ENCODE measurements around the gene CUL5. TPM values are rescaled to one million over a fixed set of nuclear protein-coding genes. Genes with fewer than 3 reads are reported as not detected.

The CUL5 gene
- total RNA-seq, 1 experiment from 2014 or later: 34.3 TPM

- Histone ChIP-seq H3K4me2 (no peak overlapping the region), H2AFZ (no peak overlapping the region), H4K20me1 (ENCODE audit: insufficient read depth) (no peaks in the 10 kb centered on the region), H3F3A (ENCODE audit: insufficient read depth, low read depth) (no peaks in the 10 kb centered on the region), H3K36me3 (ENCODE audit: low read depth) (no peaks in the 10 kb centered on the region), H3K4me1 (replicated peaks; ENCODE audit: insufficient read depth) (no peaks in the 10 kb centered on the region), H3K4me3 (no peak overlapping the region), H3K27ac (no peak overlapping the region), H3K9me3 (ENCODE audit: insufficient read depth, low read depth) (no peaks in the 10 kb centered on the region), H3K27me3 (ENCODE audit: insufficient read depth, low read depth) (peaks cover 14% of the 10 kb centered on the region; the same call in 1 of the 2 replicates), H3K9me2 (ENCODE audit: insufficient read depth) (no peaks in the 10 kb centered on the region), H3K79me2 (ENCODE audit: low read depth) (no peaks in the 10 kb centered on the region)
- ChIA-PET POLR2A (ENCODE audit: unreplicated experiment) (no interaction called here), CTCF (no interaction called here)
- intact Hi-C loops (cut with micrococcal nuclease; ENCODE audit: unreplicated experiment): no loop called here
- no peak for DNase-seq
- BruUV-seq (replicated peaks): no TSS peak
- TF ChIP-seq EZH2 (IDR thresholded peaks at IDR 0.05; ENCODE audit: low read depth): no peak
- TF ChIP-seq CTCF (conservative IDR thresholded peaks at IDR 0.05): no peak
Observed at GRCh38 chr11:107973641-107974040, 35.1 kb upstream of the CUL5 start.

- TF ChIP-seq EZH2 (IDR thresholded peaks at IDR 0.05; ENCODE audit: low read depth) (no peak), CTCF (conservative IDR thresholded peaks at IDR 0.05) (no peak)
- no peak overlapping the region for H2AFZ ChIP-seq
- H3K79me2 ChIP-seq (ENCODE audit: low read depth): no peaks in the 10 kb centered on the region
- no peak overlapping the region for H3K27ac ChIP-seq
- BruUV-seq (replicated peaks): no TSS peak
- no peaks in the 10 kb centered on the region for H3K4me1 ChIP-seq (replicated peaks; ENCODE audit: insufficient read depth)
- H3K9me3 ChIP-seq (ENCODE audit: insufficient read depth, low read depth): no peaks in the 10 kb centered on the region
- no peak for DNase-seq
- ChIA-PET CTCF (no interaction called here), POLR2A (ENCODE audit: unreplicated experiment) (no interaction called here)
- no peak overlapping the region for H3K4me3 ChIP-seq
- intact Hi-C loops (cut with micrococcal nuclease; ENCODE audit: unreplicated experiment): no loop called here
- no peaks in the 10 kb centered on the region for H3K27me3 ChIP-seq (ENCODE audit: insufficient read depth, low read depth)
- no peak overlapping the region for H3K4me2 ChIP-seq
- no peaks in the 10 kb centered on the region for H4K20me1 ChIP-seq (ENCODE audit: insufficient read depth)
- H3K36me3 ChIP-seq (ENCODE audit: low read depth): no peaks in the 10 kb centered on the region
- no peaks in the 10 kb centered on the region for H3F3A ChIP-seq (ENCODE audit: insufficient read depth, low read depth)
- no peaks in the 10 kb centered on the region for H3K9me2 ChIP-seq (ENCODE audit: insufficient read depth)
Observed at GRCh38 chr11:107988397-107989158, 20.1 kb upstream of the CUL5 start.

- Histone ChIP-seq H3K9me3 (ENCODE audit: insufficient read depth, low read depth) (no peaks in the 10 kb centered on the region), H3K27me3 (ENCODE audit: insufficient read depth, low read depth) (no peaks in the 10 kb centered on the region), H3F3A (ENCODE audit: insufficient read depth, low read depth) (no peaks in the 10 kb centered on the region), H3K79me2 (ENCODE audit: low read depth) (no peaks in the 10 kb centered on the region), H3K9me2 (ENCODE audit: insufficient read depth) (no peaks in the 10 kb centered on the region), H2AFZ (no peak overlapping the region), H3K4me2 (no peak overlapping the region), H4K20me1 (ENCODE audit: insufficient read depth) (no peaks in the 10 kb centered on the region), H3K4me3 (no peak overlapping the region), H3K27ac (no peak overlapping the region), H3K4me1 (replicated peaks; ENCODE audit: insufficient read depth) (no peaks in the 10 kb centered on the region), H3K36me3 (ENCODE audit: low read depth) (no peaks in the 10 kb centered on the region)
- no peak for DNase-seq
- no peak for TF ChIP-seq EZH2 (IDR thresholded peaks at IDR 0.05; ENCODE audit: low read depth)
- TF ChIP-seq CTCF (conservative IDR thresholded peaks at IDR 0.05): no peak
- no TSS peak for BruUV-seq (replicated peaks)
- intact Hi-C loops (cut with micrococcal nuclease; ENCODE audit: unreplicated experiment): no loop called here
- POLR2A ChIA-PET (ENCODE audit: unreplicated experiment): no interaction called here
- CTCF ChIA-PET: no interaction called here
Observed at GRCh38 chr11:107991868-107992414, 16.8 kb upstream of the CUL5 start.
